BE2C (cell line): Measurements from ENCODE around the gene SLC9A1.

ENCODE experiments used
- DNase-seq: peaks from one replicate; pipeline ENCODE4 v3.0.0-alpha.2; 2020
- H3K27me3 ChIP-seq: fragments of 250-450 bp; sonication (Bioruptor Pico); 2 replicates; pipeline ENCODE4 v1.5.1; 2020; ENCODE audit warnings: mild to moderate bottlenecking
- H3K36me3 ChIP-seq: fragments of 250-450 bp; sonication (Bioruptor Pico); 2 replicates; pipeline ENCODE4 v1.5.1; 2020; ENCODE audit warnings: mild to moderate bottlenecking
- H3K4me1 ChIP-seq: fragments of 250-450 bp; sonication (Bioruptor Pico); 2 replicates; pipeline ENCODE4 v1.5.1; 2020
- H3K4me3 ChIP-seq: 2 replicates; pipeline ENCODE4 v1.5.1; 2011; ENCODE audit warnings: low read depth, low read length
- H3K9me3 ChIP-seq: fragments of 250-450 bp; sonication (Bioruptor Pico); 2 replicates; pipeline ENCODE4 v1.5.1; 2020
- CTCF ChIP-seq: IDR thresholded peaks from 2 replicates; pipeline ENCODE4 v1.5.1; 2012; ENCODE audit warnings: mild to moderate bottlenecking, low read depth, low read length

SLC9A1 gene

GRCh38 chr1:27144049-27144748 lies 10.7 kb downstream of the SLC9A1 start:
- TF ChIP-seq CTCF, result no peak
- H3K36me3 ChIP-seq, result no peaks in the 10 kb centered on the region
- H3K4me3 ChIP-seq, result no peak overlapping the region
- no peaks in the 10 kb centered on the region for H3K9me3 ChIP-seq
- H3K4me1 ChIP-seq, result peaks cover 3% of the 10 kb centered on the region
- no peaks in the 10 kb centered on the region for H3K27me3 ChIP-seq
- DNase-seq, result no peak

DNA sequence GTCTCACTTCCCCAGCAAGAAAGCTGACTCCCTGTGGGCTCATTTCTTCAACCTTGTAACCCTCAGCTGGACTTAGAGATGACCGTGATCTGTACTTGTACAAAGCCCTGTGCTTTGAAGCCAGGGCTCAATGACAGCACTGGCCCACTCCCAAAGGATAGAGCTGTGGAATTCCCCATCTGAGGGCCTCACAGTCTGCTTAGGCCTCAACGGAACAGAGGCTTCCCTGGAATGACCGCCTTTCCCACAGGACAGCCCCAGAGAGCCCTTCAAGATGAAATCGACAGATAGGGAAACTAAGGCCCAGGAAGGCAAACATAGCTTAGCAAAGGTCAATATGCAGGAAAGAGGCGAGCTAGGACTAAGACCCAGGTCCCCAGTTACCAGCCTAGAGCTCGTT lies 11.5 kb downstream of the SLC9A1 start:
- no peak for DNase-seq
- no peaks in the 10 kb centered on the region for H3K9me3 ChIP-seq
- H3K27me3 ChIP-seq, result no peaks in the 10 kb centered on the region
- H3K4me3 ChIP-seq, result no peak overlapping the region
- H3K4me1 ChIP-seq, result peaks cover under 1% of the 10 kb centered on the region; the same call in 1 of the 2 replicates
- no peak for TF ChIP-seq CTCF
- no peaks in the 10 kb centered on the region for H3K36me3 ChIP-seq

GRCh38 chr1:27142464-27142863 lies 12.5 kb downstream of the SLC9A1 start:
- no peak for DNase-seq
- Histone ChIP-seq H3K9me3 (no peaks in the 10 kb centered on the region), H3K36me3 (no peaks in the 10 kb centered on the region), H3K4me1 (peaks cover 10% of the 10 kb centered on the region; the same call in 1 of the 2 replicates), H3K4me3 (no peak overlapping the region), H3K27me3 (no peaks in the 10 kb centered on the region)
- no peak for TF ChIP-seq CTCF

- no peaks in the 10 kb centered on the region for H3K27me3 ChIP-seq
- no peaks in the 10 kb centered on the region for H3K36me3 ChIP-seq
- no peaks in the 10 kb centered on the region for H3K9me3 ChIP-seq
- DNase-seq, result no peak
- TF ChIP-seq CTCF, result no peak
- no peak overlapping the region for H3K4me3 ChIP-seq
- peaks cover 15% of the 10 kb centered on the region; the same call in 1 of the 2 replicates for H3K4me1 ChIP-seq
These were observed 13.5 kb downstream of the SLC9A1 start for GRCh38 chr1:27141266-27142003.

- H3K4me3 ChIP-seq, result no peak overlapping the region
- H3K4me1 ChIP-seq, result peaks cover 15% of the 10 kb centered on the region; the same call in 1 of the 2 replicates
These were observed 14.9 kb downstream of the SLC9A1 start for GRCh38 chr1:27139980-27140379.

More at GRCh38 chr1:27139980-27140379, 14.9 kb downstream of the SLC9A1 start:
- Histone ChIP-seq H3K36me3 (no peaks in the 10 kb centered on the region), H3K9me3 (no peaks in the 10 kb centered on the region), H3K27me3 (no peaks in the 10 kb centered on the region)
- DNase-seq, result no peak
- no peak for TF ChIP-seq CTCF
